A549 (cell line): ENCODE results near the gene GJD2. TPM values are rescaled to one million over a fixed set of nuclear protein-coding genes. Genes with fewer than 3 reads are reported as not detected.

Experiments
- ATAC-seq, 2 experiments: fragments of 200-7000 bp in 1 of 2; fragments of >200 bp in 1 of 2; cut with Nextera tagmentation in 1 of 2; cut with Tn5 transposase in 1 of 2; 3 replicates each; pipeline versions ENCODE4 v1.8.0 to v1.9.1; 2018 to 2020; ENCODE audit warnings: mild to moderate bottlenecking in 1 of 2, moderate library complexity in 1 of 2
- CTCF ChIA-PET: fragments of 300-600 bp; sonication (Branson Sonifier 250); formaldehyde crosslinking; extraction: SDS; loops from one replicate; lab custom pipeline; 2021; ENCODE audit warnings: antibody characterized with exemption, inconsistent platforms; lab: Yijun Ruan, JAX
- POLR2A ChIA-PET: fragments of 350-600 bp; formaldehyde crosslinking; extraction: SDS; loops from one replicate; lab custom pipeline; 2021; ENCODE audit warnings: antibody characterized with exemption, inconsistent platforms; lab: Yijun Ruan, JAX
- DNase-seq, 2 experiments: peaks; one replicate each; pipeline versions ENCODE4 v3.0.0 to v3.0.0-alpha.2; 2011 to 2016; ENCODE audit warnings: low read depth in 1 of 2, low spot score in 1 of 2
- FAIRE-seq: peaks from 2 replicates; lab custom pipeline; 2011; peaks lifted over from hg19 to GRCh38; lab: Jason Lieb, UNC
- H3K27ac ChIP-seq, 2 experiments: fragments of >200 bp; sonication (Bioruptor Twin); formaldehyde crosslinking; 3 replicates each; pipeline ENCODE4 v1.5.1; 2016 to 2017
- H3K4me1 ChIP-seq: fragments of >200 bp; sonication (Bioruptor Twin); formaldehyde crosslinking; 3 replicates; pipeline ENCODE4 v1.6.1; 2016
- H3K4me2 ChIP-seq: fragments of >200 bp; sonication (Bioruptor Twin); formaldehyde crosslinking; 3 replicates; pipeline ENCODE4 v1.6.1; 2016
- H3K4me3 ChIP-seq: fragments of >200 bp; sonication (Bioruptor Twin); formaldehyde crosslinking; 3 replicates; pipeline ENCODE4 v1.5.1; 2016
- H3K9me3 ChIP-seq: fragments of >200 bp; sonication (Bioruptor Twin); formaldehyde crosslinking; 3 replicates; pipeline ENCODE4 v1.6.1; 2016
- ATOH8 ChIP-seq: fragments of 250-450 bp; sonication (Bioruptor Pico); IDR thresholded peaks from 2 replicates; pipeline ENCODE4 v1.5.0; 2020; ENCODE audit warnings: low read depth, mild to moderate bottlenecking, moderate library complexity
- CHD4 ChIP-seq: fragments of 200-600 bp; sonication (generic); IDR thresholded peaks from 2 replicates; pipeline ENCODE4 v1.6.1; 2016; ENCODE audit warnings: antibody characterized with exemption, mild to moderate bottlenecking, borderline replicate concordance
- CTCF ChIP-seq: fragments of >200 bp; sonication (Bioruptor Twin); formaldehyde crosslinking; IDR thresholded peaks from 3 replicates; pipeline ENCODE4 v1.5.1; 2016
- EP300 ChIP-seq, 2 experiments: fragments of >200 bp; sonication (Bioruptor Twin); formaldehyde crosslinking; IDR thresholded peaks; 2 replicates in 1 of 2; 3 replicates in 1 of 2; pipeline ENCODE4 v1.6.1; 2016 to 2017
- FOXS1 ChIP-seq: fragments of 250-450 bp; sonication (Bioruptor Pico); IDR thresholded peaks from 2 replicates; pipeline ENCODE4 v1.5.0; 2020; ENCODE audit warnings: mild to moderate bottlenecking, moderate library complexity
- HDAC2 ChIP-seq: fragments of 200-600 bp; sonication (generic); IDR thresholded peaks from 2 replicates; pipeline ENCODE4 v1.6.1; 2016
- JUNB ChIP-seq: fragments of >200 bp; sonication (Bioruptor Twin); formaldehyde crosslinking; IDR thresholded peaks from 2 replicates; pipeline ENCODE4 v1.6.1; 2016
- NR3C1 ChIP-seq: fragments of >200 bp; sonication (Bioruptor Twin); formaldehyde crosslinking; IDR thresholded peaks from 3 replicates; pipeline ENCODE4 v1.6.1; 2017
- POLR2AphosphoS2 ChIP-seq: conservative IDR thresholded peaks from 2 replicates; pipeline ENCODE4 v1.6.1; 2012; ENCODE audit warnings: low read length, improper control_type of control experiment, inconsistent platforms
- RAD21 ChIP-seq, 2 experiments: fragments of >200 bp in 1 of 2; sonication (Bioruptor Twin) in 1 of 2; formaldehyde crosslinking in 1 of 2; IDR thresholded peaks in 1 of 2; conservative IDR thresholded peaks in 1 of 2; 2 replicates in 1 of 2; 3 replicates in 1 of 2; pipeline ENCODE4 v1.6.1; 2012 to 2018; ENCODE audit warnings: inconsistent platforms in 1 of 2
- RNF2 ChIP-seq: fragments of 200-600 bp; sonication (generic); IDR thresholded peaks from 2 replicates; pipeline ENCODE4 v1.6.1; 2016; ENCODE audit warnings: low read depth, mild to moderate bottlenecking, antibody characterized with exemption, moderate library complexity, borderline replicate concordance
- SMC3 ChIP-seq: fragments of >200 bp; sonication (Bioruptor Twin); formaldehyde crosslinking; IDR thresholded peaks from 3 replicates; pipeline ENCODE4 v1.6.1; 2018; ENCODE audit warnings: inconsistent platforms
- ZC3H11A ChIP-seq: fragments of 450-650 bp; IDR thresholded peaks from 2 replicates; pipeline ENCODE4 v1.6.1; 2014; ENCODE audit warnings: antibody characterized with exemption, mild to moderate bottlenecking
- ZFP36 ChIP-seq: fragments of 450-650 bp; IDR thresholded peaks from 2 replicates; pipeline ENCODE4 v1.6.1; 2014; ENCODE audit warnings: borderline replicate concordance; ENCODE audit not compliant: partially characterized antibody
- WGBS: methylation state at CpG from one replicate; pipeline ENCODE4 v1.1.6; 2017; ENCODE audit errors: missing lambda C conversion rate; 5-methylcytosine and 5-hydroxymethylcytosine counted together
- polyA plus RNA-seq, 4 experiments: library from polyadenylated mRNA; depleted of rRNA in 3 of 4; stranded (reverse); fragments of >200 nt; fragmentation: RNase III in 1 of 4; extraction: RNeasy Plus Mini Kit Qiagen cat#74134 plus additional on column Dnase treatment in 1 of 4; gene quantifications; 2 replicates in 3 of 4; 3 replicates in 1 of 4; pipeline ENCODE4 v1.2.3, GENCODE V29; 2011 to 2017

GJD2 gene
- polyA plus RNA-seq, 2 of the 4 experiments (the other 2 are of a cell fraction) = not detected

DNA sequence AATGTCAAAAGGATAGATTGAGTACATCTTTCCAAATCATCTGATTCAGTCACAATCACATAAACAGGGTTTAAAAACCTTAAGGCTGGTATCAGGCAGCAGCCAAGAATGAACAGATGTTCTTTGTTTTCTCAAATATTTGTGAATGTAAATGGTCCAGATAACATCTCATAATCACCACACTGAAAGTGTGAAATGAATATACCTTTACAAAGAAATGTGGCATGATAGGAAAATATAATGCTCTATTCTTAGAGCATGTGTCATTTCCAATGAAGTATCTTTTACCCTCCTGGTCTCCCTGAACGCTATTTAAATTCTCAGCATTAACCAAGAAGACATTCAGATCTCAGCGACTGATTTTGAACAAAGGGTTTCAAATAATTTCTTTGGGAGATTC is 49.3 kb upstream of the GJD2 start (continued):
- TF ChIP-seq CTCF = no peak

DNA sequence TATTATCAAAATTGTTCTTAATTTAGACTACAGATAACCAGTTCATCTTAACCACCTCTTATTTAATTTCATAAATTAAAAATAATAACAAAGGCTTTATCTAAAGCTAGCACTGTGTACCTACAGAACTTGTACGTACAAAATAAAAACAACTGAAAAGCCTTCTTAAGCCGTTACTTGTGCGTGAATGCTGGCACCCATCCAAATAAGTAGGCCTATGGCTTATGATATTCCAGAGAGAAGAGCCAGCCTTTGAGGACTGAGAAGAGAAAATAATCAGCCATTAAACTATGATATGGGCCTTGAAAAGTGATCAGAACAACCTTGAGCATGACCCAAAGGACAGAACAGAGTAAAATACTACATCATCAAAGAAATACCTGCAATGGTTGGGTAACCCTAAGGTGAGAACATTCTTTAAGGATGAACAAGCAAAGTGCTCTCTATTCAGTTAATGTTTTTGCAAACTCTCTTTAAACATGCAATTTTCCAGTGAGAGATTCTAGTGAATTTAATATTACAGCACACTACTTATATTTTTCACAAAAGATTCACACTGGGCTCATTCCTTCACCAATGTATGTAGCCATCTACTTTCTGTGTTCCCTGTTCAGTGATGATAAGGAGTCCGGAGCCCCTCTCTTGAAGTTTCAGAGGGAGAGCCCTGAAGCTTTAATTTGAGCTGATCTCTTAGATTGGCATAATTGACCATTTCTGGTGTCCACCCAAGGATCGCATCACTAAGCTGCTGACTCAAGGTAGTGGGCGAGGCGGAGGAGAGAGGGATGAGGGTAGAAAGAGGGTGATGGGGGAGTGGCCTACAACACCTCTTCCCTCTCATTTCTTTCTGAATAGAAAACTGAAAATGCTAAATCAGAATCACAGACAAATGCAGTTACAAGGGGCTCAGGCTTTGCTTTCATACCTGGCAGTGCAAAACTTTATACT is 48.3 kb upstream of the GJD2 start:
- Histone ChIP-seq H3K4me1 (peaks cover 13% of the 10 kb centered on the region), H3K4me2 (no peak overlapping the region), H3K9me3 (no peaks in the 10 kb centered on the region), H3K27ac (no peak overlapping the region), H3K4me3 (no peak overlapping the region)
- CTCF ChIA-PET = interaction anchor here (1.0 to 2.6 kb wide), 4 partner anchors 8 to 181 kb away, joined by 3 to 6 read pairs (median 3); no protein-coding TSS in a partner anchor
- TF ChIP-seq HDAC2 (no peak), CTCF (no peak)
- DNase-seq (no peak), FAIRE-seq (peak; percentile 18), ATAC-seq (no peak)
- POLR2A ChIA-PET = no interaction called here
- 87% methylated on average over 7 of the region's 7 CpGs for WGBS

- no peak for ATAC-seq
- peaks cover 13% of the 10 kb centered on the region for H3K4me1 ChIP-seq
- ChIA-PET CTCF (interaction anchor here (1.0 to 2.6 kb wide), 4 partner anchors 9 to 180 kb away, joined by 3 to 6 read pairs (median 3); no protein-coding TSS in a partner anchor), POLR2A (no interaction called here)
- no peaks in the 10 kb centered on the region for H3K9me3 ChIP-seq
- H3K27ac ChIP-seq = no peak overlapping the region
- H3K4me2 ChIP-seq = no peak overlapping the region
- H3K4me3 ChIP-seq = no peak overlapping the region
- no peak for TF ChIP-seq RAD21 (conservative IDR thresholded peaks at IDR 0.05 in 1 of 2, IDR thresholded peaks at IDR 0.05 in 1 of 2)
- no peak for TF ChIP-seq NR3C1
- DNase-seq = no peak
- WGBS = 88% methylated on average over 1 of the region's 1 CpG
- no peak for FAIRE-seq
Observed at GRCh38 chr15:34802371-34802770, 47.6 kb upstream of the GJD2 start.

GRCh38 chr15:34799149-34800101 is 44.6 kb upstream of the GJD2 start:
- Histone ChIP-seq H3K27ac (peak overlapping the region; percentile 6 to 74; a peak in 4 of 6 replicates), H3K4me1 (peaks cover 16% of the 10 kb centered on the region), H3K4me2 (peak overlapping the region; percentile 39), H3K9me3 (no peaks in the 10 kb centered on the region), H3K4me3 (no peak overlapping the region)
- ATAC-seq = peak; percentile 10 to 35; a peak in 3 of 6 replicates
- ChIA-PET CTCF (interaction anchor here (1.1 to 1.3 kb wide), 2 partner anchors 91 to 121 kb away, joined by 3 read pairs; no protein-coding TSS in a partner anchor), POLR2A (no interaction called here)
- 50% methylated on average over 16 of the region's 16 CpGs for WGBS
- TF ChIP-seq SMC3 = no peak
- TF ChIP-seq JUNB = no peak
- no peak for TF ChIP-seq EP300 (IDR thresholded peaks at IDR 0.05)
- no peak for TF ChIP-seq POLR2AphosphoS2
- TF ChIP-seq ZFP36 = no peak
- TF ChIP-seq ZC3H11A = no peak
- TF ChIP-seq RNF2 = no peak
- TF ChIP-seq ATOH8 (CRISPR knock-in tag) = no peak
- TF ChIP-seq FOXS1 (CRISPR knock-in tag) = no peak
- no peak for TF ChIP-seq CHD4
- FAIRE-seq = no peak
- DNase-seq = peak in 1 of 2 experiments; percentile 21
